HUES64 (cell line): Measurements from ENCODE around the gene PTPRN2.

Experiments used
- H3K27ac ChIP-seq: 2 replicates; pipeline ENCODE4 v1.7.0; 2013; ENCODE audit warnings: low read depth, low read length, inconsistent platforms
- H3K27me3 ChIP-seq: 2 replicates; pipeline ENCODE4 v1.6.1; 2013; ENCODE audit warnings: mild to moderate bottlenecking, low read length; ENCODE audit not compliant: insufficient read depth
- H3K36me3 ChIP-seq: 2 replicates; pipeline ENCODE4 v1.6.1; 2013; ENCODE audit warnings: mild to moderate bottlenecking, low read length; ENCODE audit not compliant: insufficient read depth
- H3K4me1 ChIP-seq: 2 replicates; pipeline ENCODE4 v1.6.1; 2013; ENCODE audit warnings: mild to moderate bottlenecking, low read length, moderate library complexity; ENCODE audit not compliant: insufficient read depth
- H3K4me3 ChIP-seq: 2 replicates; pipeline ENCODE4 v1.5.1; 2013; ENCODE audit warnings: mild to moderate bottlenecking, low read length, moderate library complexity
- H3K9ac ChIP-seq: 2 replicates; pipeline ENCODE4 v1.6.1; 2013; ENCODE audit warnings: mild to moderate bottlenecking, low read depth, low read length
- H3K9me3 ChIP-seq: 2 replicates; pipeline ENCODE4 v1.6.1; 2013; ENCODE audit warnings: low read depth, low read length; ENCODE audit not compliant: insufficient read depth
- WGBS: fragments of 150-250, 120-280 bp; methylation state at CpG from one replicate; pipeline ENCODE4 v1.1.7; 2013; ENCODE audit warnings: missing lambda C conversion rate; 5-methylcytosine and 5-hydroxymethylcytosine counted together

Gene PTPRN2

DNA sequence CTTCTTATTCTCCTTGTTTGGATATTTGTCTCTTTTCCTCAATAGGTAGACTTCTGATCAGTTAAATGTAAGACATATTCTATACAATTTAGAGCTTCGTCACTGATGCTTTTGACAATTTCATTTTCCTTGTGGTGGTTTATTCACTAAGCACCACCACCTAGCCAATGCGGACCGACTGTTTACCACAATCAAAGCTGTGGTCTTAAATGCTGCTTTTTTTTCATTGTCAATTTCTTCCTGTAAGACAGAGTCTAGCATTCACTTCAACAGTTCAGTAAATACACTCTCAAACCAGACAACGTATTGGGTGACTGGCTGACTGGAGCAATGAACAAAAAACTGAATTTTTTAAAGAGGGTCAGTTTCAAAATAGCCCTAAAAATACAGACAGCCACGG, 1011.8 kb downstream of the PTPRN2 start:
- Histone ChIP-seq H3K4me3 (no peak overlapping the region), H3K27ac (no peak overlapping the region), H3K9me3 (peaks cover 90% of the 10 kb centered on the region), H3K4me1 (no peaks in the 10 kb centered on the region), H3K9ac (no peak overlapping the region), H3K27me3 (no peaks in the 10 kb centered on the region), H3K36me3 (no peaks in the 10 kb centered on the region)
- 78% methylated on average over 5 of the region's 5 CpGs for WGBS

DNA sequence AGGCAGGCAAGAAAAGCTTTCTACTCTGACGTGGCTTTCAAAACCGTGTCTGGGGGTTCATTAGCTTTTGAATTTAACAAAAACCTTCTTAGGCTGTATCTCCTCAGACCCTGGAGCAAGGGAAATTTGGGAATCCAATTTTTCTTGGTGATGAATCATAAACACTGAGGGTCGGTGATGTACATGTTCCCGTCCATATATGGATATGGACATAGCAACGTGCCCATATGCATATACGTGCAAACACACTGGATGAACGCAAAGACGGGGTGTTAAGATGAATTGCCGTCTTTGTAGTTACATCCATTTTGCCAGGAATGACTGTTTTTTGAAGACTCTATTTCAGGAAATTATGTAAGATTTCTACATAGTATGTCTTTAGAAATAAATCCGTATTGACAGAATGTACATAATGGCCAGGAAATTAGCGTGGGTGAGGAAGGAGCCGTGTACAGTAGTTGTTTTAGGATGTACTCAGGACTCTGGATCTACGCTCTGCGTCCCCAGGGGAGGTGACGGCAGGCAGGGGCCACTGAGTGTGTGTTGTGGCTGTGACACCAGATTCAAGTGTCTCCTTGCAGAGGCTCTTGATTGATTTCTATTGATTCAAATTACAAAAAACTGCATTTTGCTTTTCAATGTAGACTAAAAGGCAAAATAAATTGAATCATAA, 1012.6 kb downstream of the PTPRN2 start:
- H3K36me3 ChIP-seq, result no peaks in the 10 kb centered on the region
- peaks cover 94% of the 10 kb centered on the region for H3K9me3 ChIP-seq
- no peaks in the 10 kb centered on the region for H3K4me1 ChIP-seq
- H3K27me3 ChIP-seq, result no peaks in the 10 kb centered on the region
- H3K27ac ChIP-seq, result no peak overlapping the region
- H3K4me3 ChIP-seq, result no peak overlapping the region
- no peak overlapping the region for H3K9ac ChIP-seq
- 82% methylated on average over 15 of the region's 15 CpGs for WGBS

DNA sequence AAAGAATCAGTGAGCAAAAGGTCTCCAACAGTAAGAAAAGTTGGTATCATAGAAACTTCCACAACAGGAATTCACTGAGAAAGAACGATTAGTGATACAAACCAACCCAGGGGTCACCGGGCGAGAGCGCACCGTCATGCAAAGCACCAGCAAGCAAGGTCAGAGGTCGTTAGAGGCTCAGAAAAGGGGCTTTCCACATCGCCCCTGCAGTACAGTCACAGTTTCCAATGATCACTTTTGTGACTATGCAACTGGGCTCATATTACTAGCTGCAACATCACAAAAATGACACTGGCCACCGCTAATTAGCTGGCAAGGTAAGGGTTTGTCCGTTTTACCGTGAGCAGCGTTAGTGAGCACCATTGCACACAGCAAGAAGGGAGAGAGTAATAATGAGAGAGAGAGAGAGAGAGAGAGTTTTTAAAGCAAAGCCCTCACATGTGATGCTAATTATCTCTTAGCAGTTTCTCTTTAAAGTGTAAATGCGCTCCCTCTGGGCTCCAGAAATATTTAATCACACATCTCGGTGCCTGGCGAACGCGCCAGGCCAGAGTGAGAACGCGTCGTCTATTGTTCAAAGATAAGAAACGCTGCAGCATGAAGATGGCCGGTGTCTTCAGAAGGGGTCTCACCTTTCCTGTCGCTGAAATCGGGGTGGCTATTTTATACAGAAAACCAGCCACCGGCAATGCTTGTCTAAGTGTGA, 1013.4 kb downstream of the PTPRN2 start:
- Histone ChIP-seq H3K4me3 (no peak overlapping the region), H3K4me1 (no peaks in the 10 kb centered on the region), H3K9me3 (peaks cover 95% of the 10 kb centered on the region), H3K27me3 (no peaks in the 10 kb centered on the region), H3K36me3 (no peaks in the 10 kb centered on the region), H3K9ac (no peak overlapping the region), H3K27ac (no peak overlapping the region)
- WGBS, result 85% methylated on average over 24 of the region's 24 CpGs

DNA sequence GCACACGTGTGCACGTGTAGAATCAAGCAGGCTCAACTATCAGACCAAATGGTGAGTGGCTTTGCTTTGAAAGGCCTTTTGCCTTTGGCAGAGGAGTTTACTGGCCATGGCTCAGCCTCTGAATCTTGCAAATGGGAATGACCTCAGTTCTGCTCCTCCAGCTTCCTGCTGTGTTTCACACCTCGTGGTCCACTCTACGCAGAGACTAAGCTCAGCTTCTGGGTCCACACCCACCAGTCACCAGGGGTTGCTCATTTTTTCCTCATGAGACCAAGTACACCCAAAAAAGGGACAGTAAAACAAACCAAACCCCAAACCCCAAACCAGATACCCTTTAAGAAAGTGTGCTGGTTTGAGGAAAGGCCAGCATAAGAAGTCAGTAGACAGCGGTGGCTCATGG, 1014.4 kb downstream of the PTPRN2 start:
- no peak overlapping the region for H3K27ac ChIP-seq
- 91% methylated on average over 5 of the region's 5 CpGs for WGBS
- H3K9me3 ChIP-seq, result peaks cover 94% of the 10 kb centered on the region

DNA sequence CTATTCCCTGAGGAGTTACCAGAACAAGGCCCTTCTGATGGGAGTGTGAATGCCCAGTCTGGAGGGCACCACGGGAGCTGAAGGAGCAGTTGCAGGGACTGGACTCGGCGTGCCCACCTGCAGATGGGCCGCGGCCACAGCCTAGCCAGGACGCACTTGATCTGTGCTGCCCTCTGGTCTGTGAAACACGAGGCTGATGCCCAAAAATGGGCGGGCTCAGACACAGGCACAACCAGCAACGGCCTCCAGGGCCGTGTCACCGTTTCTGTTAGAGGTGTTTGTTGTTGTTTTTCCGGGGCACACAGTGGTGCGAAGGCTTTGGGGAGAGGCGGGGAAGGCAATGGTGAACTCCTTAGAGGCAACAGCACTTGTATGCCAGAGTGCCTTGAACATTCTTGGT, 1015.0 kb downstream of the PTPRN2 start:
- H3K27me3 ChIP-seq, result no peaks in the 10 kb centered on the region
- WGBS, result 79% methylated on average over 14 of the region's 14 CpGs

More for the DNA sequence above, 1014.4 kb downstream of the PTPRN2 start:
- Histone ChIP-seq H3K36me3 (no peaks in the 10 kb centered on the region), H3K4me1 (no peaks in the 10 kb centered on the region), H3K9ac (no peak overlapping the region), H3K27me3 (no peaks in the 10 kb centered on the region), H3K4me3 (no peak overlapping the region)

DNA sequence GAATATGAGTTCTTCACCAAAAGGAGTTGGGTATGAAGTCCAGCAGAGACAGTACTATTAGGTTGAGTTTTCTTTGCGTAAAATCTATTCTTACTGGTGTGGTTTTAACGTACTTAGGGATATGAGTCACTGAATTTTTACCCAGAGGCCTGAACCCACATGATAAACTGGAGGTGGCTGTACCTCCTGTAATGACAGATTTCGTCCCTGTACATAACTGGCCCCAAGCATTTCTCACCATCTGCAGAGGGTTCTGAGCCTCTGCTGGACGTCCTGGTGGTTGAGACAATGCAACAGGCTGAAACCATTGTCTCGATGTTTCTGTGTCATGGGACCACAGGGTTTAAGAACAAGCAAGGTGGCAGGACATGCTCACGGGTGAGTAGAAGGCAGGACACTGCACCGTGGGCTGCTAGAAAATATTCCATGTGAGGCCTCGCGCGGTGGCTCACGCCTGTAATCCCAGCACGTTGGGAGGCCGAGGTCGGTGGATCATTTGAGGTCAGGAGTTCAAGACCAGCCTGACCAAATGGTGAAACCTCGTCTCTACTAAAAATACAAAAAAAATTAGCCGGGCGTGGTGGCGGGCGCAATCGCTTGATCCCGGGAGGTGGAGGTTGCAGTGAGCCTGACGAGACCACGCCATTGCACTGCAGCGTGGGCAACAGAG, 1017.0 kb downstream of the PTPRN2 start:
- Histone ChIP-seq H3K27me3 (no peaks in the 10 kb centered on the region), H3K36me3 (no peaks in the 10 kb centered on the region), H3K9me3 (peaks cover 91% of the 10 kb centered on the region), H3K27ac (no peak overlapping the region), H3K4me1 (no peaks in the 10 kb centered on the region), H3K9ac (no peak overlapping the region), H3K4me3 (no peak overlapping the region)
- 86% methylated on average over 24 of the region's 24 CpGs for WGBS

More for the DNA sequence above, 1015.0 kb downstream of the PTPRN2 start:
- Histone ChIP-seq H3K27ac (no peak overlapping the region), H3K4me1 (no peaks in the 10 kb centered on the region), H3K9me3 (peaks cover 94% of the 10 kb centered on the region), H3K4me3 (no peak overlapping the region), H3K9ac (no peak overlapping the region), H3K36me3 (no peaks in the 10 kb centered on the region)

DNA sequence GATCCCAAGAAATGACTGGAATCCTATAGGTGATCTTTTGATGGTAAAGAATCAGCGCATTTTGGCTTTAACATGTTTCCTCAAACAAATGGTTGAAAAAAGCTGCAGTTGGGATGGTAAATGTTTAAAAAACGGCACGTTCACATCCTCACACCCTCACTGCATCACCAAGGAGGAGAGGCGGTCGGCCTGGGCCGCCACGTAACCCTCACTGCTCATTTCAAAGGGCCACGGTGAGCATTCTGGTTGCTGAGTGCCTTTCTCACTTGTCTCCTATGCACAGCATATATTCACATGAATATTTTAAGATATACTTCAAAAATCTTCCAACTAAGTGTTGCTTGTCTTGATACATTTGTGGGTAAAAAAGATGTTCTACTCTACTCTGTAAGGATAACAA, 1017.7 kb downstream of the PTPRN2 start:
- H3K27ac ChIP-seq, result no peak overlapping the region
- no peak overlapping the region for H3K9ac ChIP-seq
- H3K36me3 ChIP-seq, result no peaks in the 10 kb centered on the region
- WGBS, result 67% methylated on average over 8 of the region's 8 CpGs
- peaks cover 91% of the 10 kb centered on the region for H3K9me3 ChIP-seq
- H3K4me1 ChIP-seq, result no peaks in the 10 kb centered on the region
- no peak overlapping the region for H3K4me3 ChIP-seq
- no peaks in the 10 kb centered on the region for H3K27me3 ChIP-seq

DNA sequence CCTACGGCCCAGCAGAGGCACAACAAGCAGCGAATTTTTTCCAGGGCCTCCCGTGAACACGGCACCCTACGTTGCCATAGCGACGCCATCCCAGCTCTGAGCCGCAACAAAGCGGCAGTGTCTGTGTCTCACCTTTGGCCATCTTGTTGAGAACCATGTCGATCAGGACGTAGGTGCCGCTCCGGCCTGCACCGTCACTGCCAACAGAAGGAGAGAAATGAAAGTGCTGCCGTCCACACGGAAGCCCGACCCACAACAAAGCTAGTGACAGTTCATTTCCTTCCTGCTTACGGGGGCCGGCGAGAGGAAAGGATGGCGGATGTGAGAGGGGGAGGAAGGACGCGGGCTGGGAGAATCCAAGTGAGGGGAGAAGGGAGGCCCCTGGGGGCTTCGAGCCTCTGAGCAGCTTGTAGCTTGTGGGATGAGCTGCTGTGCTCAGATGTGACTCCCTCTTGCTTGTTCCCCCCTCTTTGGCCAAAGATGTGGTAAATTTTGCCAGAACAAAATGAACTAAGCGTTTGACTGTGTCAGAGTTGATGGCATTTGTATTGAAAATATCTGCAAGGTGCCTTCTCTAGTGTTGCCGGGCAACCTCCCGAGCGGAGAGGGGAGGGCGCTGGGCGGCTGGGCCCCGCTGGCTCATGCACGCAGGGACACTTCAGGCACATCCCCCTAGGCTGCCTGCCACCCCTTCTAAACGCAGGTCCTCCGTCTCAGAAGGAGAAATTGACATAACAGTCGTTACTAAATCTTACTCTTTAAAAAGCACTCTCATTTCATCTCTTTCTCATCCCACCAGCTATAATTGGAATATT, 1018.6 kb downstream of the PTPRN2 start:
- Histone ChIP-seq H3K4me3 (peak overlapping the region; percentile 7; the same call in 1 of the 2 replicates), H3K27me3 (no peaks in the 10 kb centered on the region), H3K4me1 (no peaks in the 10 kb centered on the region), H3K27ac (no peak overlapping the region), H3K9ac (no peak overlapping the region), H3K9me3 (peaks cover 89% of the 10 kb centered on the region), H3K36me3 (no peaks in the 10 kb centered on the region)
- WGBS, result 85% methylated on average over 35 of the region's 35 CpGs

DNA sequence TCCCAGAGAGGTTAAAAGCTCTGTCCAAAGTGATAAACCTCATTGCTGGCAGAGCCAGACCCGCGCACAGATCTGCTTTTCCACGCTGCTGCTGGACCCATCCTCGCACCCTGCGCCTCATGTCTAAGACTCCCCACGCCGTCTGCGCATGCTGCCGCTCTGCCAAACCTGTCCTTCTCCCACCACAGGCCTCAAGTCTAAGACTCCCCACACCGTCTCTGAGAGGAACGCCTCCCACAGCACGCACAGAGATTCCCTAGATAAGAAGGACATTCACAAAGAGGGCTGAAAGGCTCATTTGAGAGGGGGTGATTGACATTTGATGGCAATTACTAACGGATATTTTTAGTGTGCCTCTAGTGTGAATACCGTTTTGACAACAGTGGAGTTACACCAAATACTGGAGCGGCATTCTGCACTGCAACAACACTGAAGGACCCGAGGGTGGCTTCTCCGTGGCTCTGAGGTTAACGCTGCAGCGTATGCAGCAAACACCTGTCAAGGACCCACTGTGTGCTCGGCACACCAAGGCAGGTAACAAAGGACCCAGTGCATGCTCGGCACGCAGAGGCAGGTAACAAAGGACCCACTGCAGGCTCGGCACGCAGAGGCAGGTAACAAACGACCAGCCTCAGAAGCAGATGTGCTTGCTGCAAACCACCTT, 1019.4 kb downstream of the PTPRN2 start:
- Histone ChIP-seq H3K27ac (no peak overlapping the region), H3K9me3 (peaks cover 87% of the 10 kb centered on the region), H3K4me3 (peak overlapping the region; percentile 7; the same call in 1 of the 2 replicates), H3K4me1 (no peaks in the 10 kb centered on the region), H3K27me3 (no peaks in the 10 kb centered on the region), H3K9ac (no peak overlapping the region), H3K36me3 (no peaks in the 10 kb centered on the region)
- 89% methylated on average over 25 of the region's 25 CpGs for WGBS

DNA sequence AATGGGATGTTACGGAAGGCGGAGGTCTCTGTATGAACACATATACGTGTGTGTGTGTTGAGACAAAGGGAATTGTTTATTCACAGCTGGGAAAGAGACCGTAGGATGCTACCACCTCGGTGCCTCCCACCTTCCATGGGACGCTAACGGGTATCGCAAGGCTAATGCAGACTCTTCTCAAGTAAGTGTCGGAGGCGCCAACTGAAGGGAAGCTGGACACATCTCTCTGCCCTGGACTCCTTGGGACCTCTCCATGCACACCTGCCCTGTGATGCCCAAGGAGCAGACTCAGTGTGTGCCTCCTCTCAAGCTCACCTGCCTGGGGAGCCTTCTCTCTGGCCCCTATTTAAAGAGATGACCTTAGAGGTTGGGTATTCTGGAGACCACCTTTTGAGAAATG, 1020.0 kb downstream of the PTPRN2 start:
- Histone ChIP-seq H3K27me3 (no peaks in the 10 kb centered on the region), H3K4me3 (no peak overlapping the region), H3K36me3 (no peaks in the 10 kb centered on the region), H3K9me3 (peaks cover 83% of the 10 kb centered on the region), H3K9ac (no peak overlapping the region), H3K4me1 (no peaks in the 10 kb centered on the region), H3K27ac (no peak overlapping the region)
- 84% methylated on average over 10 of the region's 10 CpGs for WGBS
